ENCODE data around the gene TMEM132C.

Gene TMEM132C

DNA sequence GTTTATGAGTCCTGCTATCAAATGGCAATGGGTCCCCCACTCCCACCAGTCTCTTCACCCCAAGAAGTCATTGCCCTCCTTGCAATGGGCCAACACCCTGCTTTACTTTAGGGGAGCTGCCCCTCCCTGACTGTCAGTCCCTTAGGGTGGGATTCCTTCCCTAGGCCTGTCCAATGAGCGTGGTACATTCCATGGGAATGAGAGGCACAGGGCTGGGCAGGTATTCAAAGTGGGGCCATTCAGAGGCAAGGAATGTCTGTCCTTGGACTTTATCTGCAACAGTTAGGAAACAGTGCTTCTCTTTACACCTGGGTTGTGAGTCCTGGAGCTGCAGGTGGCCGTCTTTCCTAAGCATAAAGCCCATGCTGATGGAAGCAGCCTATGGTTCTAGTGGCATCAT, 40.8 kb downstream of the TMEM132C start:
- CTCF ChIA-PET: interaction anchor here (0.6 kb wide), 1 partner anchor 1852 kb away, joined by 3 read pairs; no protein-coding TSS in a partner anchor

GRCh38 chr12:128312661-128313060, 45.7 kb downstream of the TMEM132C start:
- Histone ChIP-seq H3K9me3 (ENCODE audit: control insufficient read depth, insufficient read depth, low read depth, low read length) (no peaks in the 10 kb centered on the region), H3K4me1 (ENCODE audit: control insufficient read depth, insufficient read depth, low read length) (no peaks in the 10 kb centered on the region), H3K4me3 (ENCODE audit: low read depth, low read length) (no peak overlapping the region), H3K27ac (ENCODE audit: extremely low read depth, low read depth, low read length) (no peak overlapping the region), H3K36me3 (ENCODE audit: control insufficient read depth in 2 of 2, insufficient read depth in 1 of 2, low read length in 2 of 2) (no peaks in the 10 kb centered on the region)
- TF ChIP-seq ZNF311 (tag by site-specific recombination; IDR thresholded peaks at IDR 0.05; ENCODE audit: borderline replicate concordance) (no peak), ZNF521 (tag by site-specific recombination; IDR thresholded peaks at IDR 0.05) (no peak), ZNF366 (tag by site-specific recombination; conservative IDR thresholded peaks at IDR 0.05) (no peak), ZBTB8A (tag by site-specific recombination; IDR thresholded peaks at IDR 0.05) (no peak), ZNF280D (tag by site-specific recombination; IDR thresholded peaks at IDR 0.05) (no peak), REPIN1 (tag by site-specific recombination; IDR thresholded peaks at IDR 0.05; ENCODE audit: low read depth) (no peak), SCRT1 (tag by site-specific recombination; IDR thresholded peaks at IDR 0.05; ENCODE audit: borderline replicate concordance) (no peak), ZNF18 (tag by site-specific recombination; IDR thresholded peaks at IDR 0.05) (no peak)
- TF ChIP-seq, protein P1, sequence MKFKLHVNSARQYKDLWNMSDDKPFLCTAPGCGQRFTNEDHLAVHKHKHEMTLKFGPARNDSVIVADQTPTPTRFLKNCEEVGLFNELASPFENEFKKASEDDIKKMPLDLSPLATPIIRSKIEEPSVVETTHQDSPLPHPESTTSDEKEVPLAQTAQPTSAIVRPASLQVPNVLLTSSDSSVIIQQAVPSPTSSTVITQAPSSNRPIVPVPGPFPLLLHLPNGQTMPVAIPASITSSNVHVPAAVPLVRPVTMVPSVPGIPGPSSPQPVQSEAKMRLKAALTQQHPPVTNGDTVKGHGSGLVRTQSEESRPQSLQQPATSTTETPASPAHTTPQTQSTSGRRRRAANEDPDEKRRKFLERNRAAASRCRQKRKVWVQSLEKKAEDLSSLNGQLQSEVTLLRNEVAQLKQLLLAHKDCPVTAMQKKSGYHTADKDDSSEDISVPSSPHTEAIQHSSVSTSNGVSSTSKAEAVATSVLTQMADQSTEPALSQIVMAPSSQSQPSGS (tag by site-specific recombination; IDR thresholded peaks at IDR 0.05; ENCODE audit: low read depth): no peak
- ChIA-PET POLR2A (no interaction called here), CTCF (no interaction called here)

More for the DNA sequence above, 40.8 kb downstream of the TMEM132C start:
- POLR2A ChIA-PET: no interaction called here
- no peaks in the 10 kb centered on the region for H3K4me1 ChIP-seq (ENCODE audit: control insufficient read depth, insufficient read depth, low read length)
- H3K9me3 ChIP-seq (ENCODE audit: control insufficient read depth, insufficient read depth, low read depth, low read length): no peaks in the 10 kb centered on the region
- H3K4me3 ChIP-seq (ENCODE audit: low read depth, low read length): no peak overlapping the region
- no peak for TF ChIP-seq ZNF544 (tag by site-specific recombination; IDR thresholded peaks at IDR 0.05)
- TF ChIP-seq, protein P2, sequence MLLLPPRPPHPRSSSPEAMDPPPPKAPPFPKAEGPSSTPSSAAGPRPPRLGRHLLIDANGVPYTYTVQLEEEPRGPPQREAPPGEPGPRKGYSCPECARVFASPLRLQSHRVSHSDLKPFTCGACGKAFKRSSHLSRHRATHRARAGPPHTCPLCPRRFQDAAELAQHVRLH (tag by site-specific recombination; IDR thresholded peaks at IDR 0.05): no peak
- no peak for TF ChIP-seq SCRT2 (tag by site-specific recombination; IDR thresholded peaks at IDR 0.05)
- no peak for TF ChIP-seq ZNF549 (tag by site-specific recombination; IDR thresholded peaks at IDR 0.05)
- TF ChIP-seq ZNF155 (tag by site-specific recombination; IDR thresholded peaks at IDR 0.05): no peak
- TF ChIP-seq, protein P3, sequence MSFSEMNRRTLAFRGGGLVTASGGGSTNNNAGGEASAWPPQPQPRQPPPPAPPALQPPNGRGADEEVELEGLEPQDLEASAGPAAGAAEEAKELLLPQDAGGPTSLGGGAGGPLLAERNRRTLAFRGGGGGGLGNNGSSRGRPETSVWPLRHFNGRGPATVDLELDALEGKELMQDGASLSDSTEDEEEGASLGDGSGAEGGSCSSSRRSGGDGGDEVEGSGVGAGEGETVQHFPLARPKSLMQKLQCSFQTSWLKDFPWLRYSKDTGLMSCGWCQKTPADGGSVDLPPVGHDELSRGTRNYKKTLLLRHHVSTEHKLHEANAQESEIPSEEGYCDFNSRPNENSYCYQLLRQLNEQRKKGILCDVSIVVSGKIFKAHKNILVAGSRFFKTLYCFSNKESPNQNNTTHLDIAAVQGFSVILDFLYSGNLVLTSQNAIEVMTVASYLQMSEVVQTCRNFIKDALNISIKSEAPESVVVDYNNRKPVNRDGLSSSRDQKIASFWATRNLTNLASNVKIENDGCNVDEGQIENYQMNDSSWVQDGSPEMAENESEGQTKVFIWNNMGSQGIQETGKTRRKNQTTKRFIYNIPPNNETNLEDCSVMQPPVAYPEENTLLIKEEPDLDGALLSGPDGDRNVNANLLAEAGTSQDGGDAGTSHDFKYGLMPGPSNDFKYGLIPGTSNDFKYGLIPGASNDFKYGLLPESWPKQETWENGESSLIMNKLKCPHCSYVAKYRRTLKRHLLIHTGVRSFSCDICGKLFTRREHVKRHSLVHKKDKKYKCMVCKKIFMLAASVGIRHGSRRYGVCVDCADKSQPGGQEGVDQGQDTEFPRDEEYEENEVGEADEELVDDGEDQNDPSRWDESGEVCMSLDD (tag by site-specific recombination; IDR thresholded peaks at IDR 0.05): no peak
- no peak for TF ChIP-seq ZNF324 (tag by site-specific recombination; IDR thresholded peaks at IDR 0.05)
- no peak for TF ChIP-seq KLF1 (tag by site-specific recombination; IDR thresholded peaks at IDR 0.05)
- TF ChIP-seq ZNF146 (tag by site-specific recombination; IDR thresholded peaks at IDR 0.05): no peak
- no peak for TF ChIP-seq ZNF274 (IDR thresholded peaks at IDR 0.05; ENCODE audit: low read length)
- no peak for TF ChIP-seq ZNF274 (tag by site-specific recombination; IDR thresholded peaks at IDR 0.05; ENCODE audit: borderline replicate concordance)
- no peaks in the 10 kb centered on the region for H3K36me3 ChIP-seq (ENCODE audit: control insufficient read depth in 2 of 2, insufficient read depth in 1 of 2, low read length in 2 of 2)
- H3K27ac ChIP-seq (ENCODE audit: extremely low read depth, low read depth, low read length): no peak overlapping the region

Measured in HEK293 (cell line).